ENCODE results near the gene ERV3-1. TPM values are rescaled to one million over a fixed set of nuclear protein-coding genes. Genes with fewer than 3 reads are reported as not detected.

Gene ERV3-1
- total RNA-seq, 1 experiment from 2014 or later: 23.1 TPM

DNA sequence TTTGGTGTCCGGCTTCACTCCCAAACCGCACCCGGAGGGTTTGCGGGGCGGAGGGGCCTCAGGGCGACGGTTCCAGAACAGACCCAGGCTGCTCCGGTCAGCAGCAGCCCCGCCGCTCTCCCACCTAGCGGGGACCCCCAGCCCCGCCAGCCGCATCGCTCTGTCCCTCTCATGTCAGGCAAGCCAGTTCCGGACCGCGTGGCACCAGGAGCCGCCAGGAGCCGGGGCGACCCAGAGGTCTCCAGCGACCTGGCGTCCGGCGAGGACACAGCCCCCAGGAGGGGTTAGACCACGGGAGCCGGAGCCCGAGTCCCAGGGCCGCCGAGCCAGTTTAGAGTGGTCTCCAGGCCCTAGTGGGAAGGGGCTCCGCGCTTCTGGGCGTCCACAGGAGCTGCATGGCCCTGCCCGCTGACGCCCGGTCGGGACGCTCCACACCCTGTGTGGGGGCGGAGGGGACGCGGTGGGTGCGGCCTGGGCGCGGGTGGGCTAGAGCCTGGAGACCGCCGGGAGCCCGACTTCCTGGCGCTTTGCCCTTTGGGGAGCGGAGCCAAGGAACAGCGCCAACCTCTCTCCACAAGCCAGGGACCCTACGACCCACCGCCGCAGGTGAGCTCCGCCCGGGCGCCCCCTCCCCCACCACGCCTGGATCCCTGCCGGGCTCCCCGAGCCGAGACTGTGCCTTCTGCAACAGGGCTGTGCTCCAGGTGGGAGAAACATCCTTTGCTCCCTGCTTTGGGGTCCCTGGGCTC, 59.1 kb downstream of the ERV3-1 start:
- TF ChIP-seq SIN3A (IDR thresholded peaks at IDR 0.05; ENCODE audit: borderline replicate concordance, insufficient read depth, low read depth, low read length): no peak
- TF ChIP-seq, protein P1, sequence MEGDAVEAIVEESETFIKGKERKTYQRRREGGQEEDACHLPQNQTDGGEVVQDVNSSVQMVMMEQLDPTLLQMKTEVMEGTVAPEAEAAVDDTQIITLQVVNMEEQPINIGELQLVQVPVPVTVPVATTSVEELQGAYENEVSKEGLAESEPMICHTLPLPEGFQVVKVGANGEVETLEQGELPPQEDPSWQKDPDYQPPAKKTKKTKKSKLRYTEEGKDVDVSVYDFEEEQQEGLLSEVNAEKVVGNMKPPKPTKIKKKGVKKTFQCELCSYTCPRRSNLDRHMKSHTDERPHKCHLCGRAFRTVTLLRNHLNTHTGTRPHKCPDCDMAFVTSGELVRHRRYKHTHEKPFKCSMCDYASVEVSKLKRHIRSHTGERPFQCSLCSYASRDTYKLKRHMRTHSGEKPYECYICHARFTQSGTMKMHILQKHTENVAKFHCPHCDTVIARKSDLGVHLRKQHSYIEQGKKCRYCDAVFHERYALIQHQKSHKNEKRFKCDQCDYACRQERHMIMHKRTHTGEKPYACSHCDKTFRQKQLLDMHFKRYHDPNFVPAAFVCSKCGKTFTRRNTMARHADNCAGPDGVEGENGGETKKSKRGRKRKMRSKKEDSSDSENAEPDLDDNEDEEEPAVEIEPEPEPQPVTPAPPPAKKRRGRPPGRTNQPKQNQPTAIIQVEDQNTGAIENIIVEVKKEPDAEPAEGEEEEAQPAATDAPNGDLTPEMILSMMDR (IDR thresholded peaks at IDR 0.05): no peak
- no peak for TF ChIP-seq POLR2AphosphoS5 (IDR thresholded peaks at IDR 0.05; ENCODE audit: low read depth, low read length)
- TF ChIP-seq TCF7L2 (IDR thresholded peaks at IDR 0.05; ENCODE audit: low read depth, low read length): no peak
- TF ChIP-seq, protein P2, sequence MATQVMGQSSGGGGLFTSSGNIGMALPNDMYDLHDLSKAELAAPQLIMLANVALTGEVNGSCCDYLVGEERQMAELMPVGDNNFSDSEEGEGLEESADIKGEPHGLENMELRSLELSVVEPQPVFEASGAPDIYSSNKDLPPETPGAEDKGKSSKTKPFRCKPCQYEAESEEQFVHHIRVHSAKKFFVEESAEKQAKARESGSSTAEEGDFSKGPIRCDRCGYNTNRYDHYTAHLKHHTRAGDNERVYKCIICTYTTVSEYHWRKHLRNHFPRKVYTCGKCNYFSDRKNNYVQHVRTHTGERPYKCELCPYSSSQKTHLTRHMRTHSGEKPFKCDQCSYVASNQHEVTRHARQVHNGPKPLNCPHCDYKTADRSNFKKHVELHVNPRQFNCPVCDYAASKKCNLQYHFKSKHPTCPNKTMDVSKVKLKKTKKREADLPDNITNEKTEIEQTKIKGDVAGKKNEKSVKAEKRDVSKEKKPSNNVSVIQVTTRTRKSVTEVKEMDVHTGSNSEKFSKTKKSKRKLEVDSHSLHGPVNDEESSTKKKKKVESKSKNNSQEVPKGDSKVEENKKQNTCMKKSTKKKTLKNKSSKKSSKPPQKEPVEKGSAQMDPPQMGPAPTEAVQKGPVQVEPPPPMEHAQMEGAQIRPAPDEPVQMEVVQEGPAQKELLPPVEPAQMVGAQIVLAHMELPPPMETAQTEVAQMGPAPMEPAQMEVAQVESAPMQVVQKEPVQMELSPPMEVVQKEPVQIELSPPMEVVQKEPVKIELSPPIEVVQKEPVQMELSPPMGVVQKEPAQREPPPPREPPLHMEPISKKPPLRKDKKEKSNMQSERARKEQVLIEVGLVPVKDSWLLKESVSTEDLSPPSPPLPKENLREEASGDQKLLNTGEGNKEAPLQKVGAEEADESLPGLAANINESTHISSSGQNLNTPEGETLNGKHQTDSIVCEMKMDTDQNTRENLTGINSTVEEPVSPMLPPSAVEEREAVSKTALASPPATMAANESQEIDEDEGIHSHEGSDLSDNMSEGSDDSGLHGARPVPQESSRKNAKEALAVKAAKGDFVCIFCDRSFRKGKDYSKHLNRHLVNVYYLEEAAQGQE (IDR thresholded peaks at IDR 0.05; ENCODE audit: insufficient read depth in 1 of 2, low read depth in 2 of 2, low read length in 1 of 2): no peak
- ATAC-seq: peak; percentile 42
- H3K9me3 ChIP-seq (ENCODE audit: control insufficient read depth, insufficient read depth, low read depth, low read length): no peaks in the 10 kb centered on the region
- H3K27ac ChIP-seq (ENCODE audit: low read length): peak overlapping the region; percentile 29; the same call in 1 of the 2 replicates
- no TSS peak for BruUV-seq (replicated peaks)
- intact Hi-C loops (cut with micrococcal nuclease; ENCODE audit: unreplicated experiment) (no loop called here), in situ Hi-C loops (cut with HindIII; ENCODE audit: low pct_unique_long_range_greater_than_20kb, low sequenced_read_pairs) (no loop called here)
- peaks cover 8% of the 10 kb centered on the region for H3K4me1 ChIP-seq (ENCODE audit: control insufficient read depth, insufficient read depth, low read length)
- no peaks in the 10 kb centered on the region for H3K36me3 ChIP-seq (ENCODE audit: control insufficient read depth, insufficient read depth, low read length)
- ChIA-PET CTCF (no interaction called here), POLR2A (no interaction called here)
- H3K27me3 ChIP-seq (ENCODE audit: control insufficient read depth, insufficient read depth, low read length): peaks cover 6% of the 10 kb centered on the region
- peak overlapping the region; percentile 47 to 54 for H3K4me3 ChIP-seq (ENCODE audit: low read depth in 2 of 2, low read length in 2 of 2)
- DNase-seq (ENCODE audit: low read depth, low spot score): no peak

DNA sequence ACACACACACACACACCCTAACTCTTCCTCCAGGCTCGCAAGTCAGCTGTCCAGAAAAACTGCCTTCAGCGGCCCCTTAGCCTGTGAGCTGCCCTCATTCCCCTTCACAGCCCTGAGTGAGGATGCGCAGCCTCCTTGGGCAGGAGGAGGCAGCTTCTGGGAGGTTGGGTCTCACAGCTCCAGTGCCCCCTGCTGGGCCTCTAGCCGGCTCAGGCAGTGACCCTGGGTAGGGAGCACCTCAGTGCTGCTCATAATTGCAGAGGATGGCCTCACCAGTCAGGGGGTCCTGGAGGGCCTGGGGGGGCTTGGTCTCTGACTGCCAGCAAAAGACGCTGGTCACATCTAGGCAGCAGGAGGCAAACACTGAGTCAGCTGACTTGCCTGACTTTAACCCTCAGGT, 59.7 kb downstream of the ERV3-1 start:
- peak overlapping the region; percentile 47 to 54 for H3K4me3 ChIP-seq (ENCODE audit: low read depth in 2 of 2, low read length in 2 of 2)
- peak; percentile 83 for ATAC-seq
- TF ChIP-seq, protein P1 (IDR thresholded peaks at IDR 0.05): peak; percentile 73
- TF ChIP-seq POLR2AphosphoS5 (IDR thresholded peaks at IDR 0.05; ENCODE audit: low read depth, low read length) (no peak), TCF7L2 (IDR thresholded peaks at IDR 0.05; ENCODE audit: low read depth, low read length) (no peak), SIN3A (IDR thresholded peaks at IDR 0.05; ENCODE audit: borderline replicate concordance, insufficient read depth, low read depth, low read length) (no peak)
- TF ChIP-seq, protein P2 (IDR thresholded peaks at IDR 0.05; ENCODE audit: insufficient read depth in 1 of 2, low read depth in 2 of 2, low read length in 1 of 2): no peak
- CTCF ChIA-PET: interaction anchor here (0.7 kb wide), 1 partner anchor 444 kb away, joined by 4 read pairs; no protein-coding TSS in a partner anchor
- DNase-seq (ENCODE audit: low read depth, low spot score): no peak
- in situ Hi-C loops (cut with HindIII; ENCODE audit: low pct_unique_long_range_greater_than_20kb, low sequenced_read_pairs) (no loop called here), intact Hi-C loops (cut with micrococcal nuclease; ENCODE audit: unreplicated experiment) (no loop called here)
- no peak overlapping the region for H3K27ac ChIP-seq (ENCODE audit: low read length)
- POLR2A ChIA-PET: no interaction called here
- BruUV-seq (replicated peaks): no TSS peak
- H3K27me3 ChIP-seq (ENCODE audit: control insufficient read depth, insufficient read depth, low read length): peaks cover 6% of the 10 kb centered on the region
- H3K4me1 ChIP-seq (ENCODE audit: control insufficient read depth, insufficient read depth, low read length): peaks cover 8% of the 10 kb centered on the region
- no peaks in the 10 kb centered on the region for H3K9me3 ChIP-seq (ENCODE audit: control insufficient read depth, insufficient read depth, low read depth, low read length)
- H3K36me3 ChIP-seq (ENCODE audit: control insufficient read depth, insufficient read depth, low read length): no peaks in the 10 kb centered on the region
